ENCODE data around the gene HCN3. TPM values are rescaled to one million over a fixed set of nuclear protein-coding genes. Genes with fewer than 3 reads are reported as not detected.
A peak's percentile ranks its signal among the peaks of the same experiment; 100 is the strongest.

The HCN3 gene
- total and polyA plus RNA-seq, 2 donors (not counting 3 experiments of a cell fraction or from before 2014, with no cell fraction given): 3.3 to 4.1 TPM

DNA sequence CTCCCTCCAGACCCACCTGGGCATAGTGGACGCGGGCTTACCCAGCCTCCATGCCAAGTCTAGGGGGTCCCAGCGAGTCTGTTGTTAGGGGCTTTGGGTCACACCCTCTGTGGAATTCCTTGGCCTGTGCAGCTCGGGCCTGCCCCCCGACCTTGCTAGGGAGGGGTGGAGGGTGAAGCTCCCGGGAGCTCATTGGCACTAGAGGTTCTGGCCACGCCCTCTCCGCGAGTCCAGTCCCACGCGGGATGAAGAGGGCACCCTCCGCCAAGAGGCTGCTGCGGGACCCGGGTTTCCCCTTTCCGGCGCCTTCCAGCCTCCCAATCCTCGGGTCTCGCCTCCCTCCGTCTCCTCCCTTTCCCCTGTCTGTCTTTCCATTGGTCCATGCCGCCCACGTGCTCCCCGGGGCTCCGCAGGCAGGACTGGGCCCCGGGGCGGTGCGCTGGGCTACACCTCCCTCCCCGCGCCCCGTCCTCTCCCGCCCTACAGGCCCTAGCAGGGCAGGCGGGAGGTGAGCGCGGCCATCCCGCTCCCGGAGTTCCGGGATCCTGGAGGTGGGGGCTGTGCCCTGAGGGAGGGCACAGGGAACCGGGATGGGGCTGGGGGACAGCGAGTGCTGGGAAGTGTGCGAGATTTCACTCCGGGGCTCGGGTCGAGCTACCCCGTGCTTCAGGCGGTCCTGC lies 46.9 kb downstream of the HCN3 start:
- Histone ChIP-seq H3K9ac (replicated peaks; ENCODE audit: extremely low read depth, insufficient read depth, low read length) (peak overlapping the region; percentile 10), H3K9me3 (replicated peaks; ENCODE audit: control insufficient read depth, insufficient read depth, low read length) (no peaks in the 10 kb centered on the region), H3K4me3 (replicated peaks in 1 of 3; ENCODE audit: insufficient read depth in 1 of 3, low read depth in 1 of 3, low read length in 3 of 3) (peak overlapping the region; percentile 61 to 76 (median 70)), H3K4me2 (ENCODE audit: insufficient read depth, low read length) (peak overlapping the region; percentile 88), H2AFZ (ENCODE audit: low read depth, low read length) (peak overlapping the region; percentile 61), H3K27me3 (ENCODE audit: control insufficient read depth in 2 of 2, insufficient read depth in 2 of 2, low read length in 2 of 2) (no peaks in the 10 kb centered on the region), H3K79me2 (ENCODE audit: control insufficient read depth, insufficient read depth, low read length) (no peaks in the 10 kb centered on the region), H3K36me3 (ENCODE audit: control insufficient read depth in 2 of 2, extremely low read depth in 1 of 2, insufficient read depth in 2 of 2, low read length in 2 of 2) (peaks cover 5 to 14% of the 10 kb centered on the region in 2 experiments), H4K20me1 (replicated peaks; ENCODE audit: control insufficient read depth, extremely low read depth, insufficient read depth, low read length) (no peaks in the 10 kb centered on the region), H3K9me1 (replicated peaks; ENCODE audit: control insufficient read depth, extremely low read depth, insufficient read depth, low read length) (no peaks in the 10 kb centered on the region), H3K27ac (ENCODE audit: insufficient read depth, low read depth, low read length) (peak overlapping the region; percentile 40), H3K4me1 (ENCODE audit: control insufficient read depth, extremely low read depth, insufficient read depth, low read length) (peaks cover 41% of the 10 kb centered on the region)
- intact Hi-C loops (cut with micrococcal nuclease): loop anchor here (1.0 to 5.0 kb wide), 4 partner anchors 116 to 323 kb away; partner anchors contain the start of genes ASH1L and MTX1
- TF ChIP-seq POLR2AphosphoS5 (IDR thresholded peaks at IDR 0.05; ENCODE audit: insufficient read depth, low read depth, low read length) (peak; percentile 59), GATA2 (IDR thresholded peaks at IDR 0.05; ENCODE audit: insufficient read depth, insufficient read length, low read depth, low read length) (no peak), EZH2 (IDR thresholded peaks at IDR 0.05; ENCODE audit: borderline replicate concordance, low read depth, low read length, severe bottlenecking) (no peak), JUN (IDR thresholded peaks at IDR 0.05; ENCODE audit: borderline replicate concordance, insufficient read depth, insufficient read length, low read depth) (no peak), POLR2A (IDR thresholded peaks at IDR 0.05; ENCODE audit: low read depth, low read length) (peak; percentile 56), MYC (IDR thresholded peaks at IDR 0.05; ENCODE audit: low read depth, low read length) (no peak), FOS (IDR thresholded peaks at IDR 0.05; ENCODE audit: borderline replicate concordance, insufficient read depth, low read length) (no peak)
- TF ChIP-seq, protein P1, sequence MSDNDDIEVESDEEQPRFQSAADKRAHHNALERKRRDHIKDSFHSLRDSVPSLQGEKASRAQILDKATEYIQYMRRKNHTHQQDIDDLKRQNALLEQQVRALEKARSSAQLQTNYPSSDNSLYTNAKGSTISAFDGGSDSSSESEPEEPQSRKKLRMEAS (IDR thresholded peaks at IDR 0.05; ENCODE audit: insufficient read depth, insufficient read length): peak; percentile 96
- TF ChIP-seq, protein P2, sequence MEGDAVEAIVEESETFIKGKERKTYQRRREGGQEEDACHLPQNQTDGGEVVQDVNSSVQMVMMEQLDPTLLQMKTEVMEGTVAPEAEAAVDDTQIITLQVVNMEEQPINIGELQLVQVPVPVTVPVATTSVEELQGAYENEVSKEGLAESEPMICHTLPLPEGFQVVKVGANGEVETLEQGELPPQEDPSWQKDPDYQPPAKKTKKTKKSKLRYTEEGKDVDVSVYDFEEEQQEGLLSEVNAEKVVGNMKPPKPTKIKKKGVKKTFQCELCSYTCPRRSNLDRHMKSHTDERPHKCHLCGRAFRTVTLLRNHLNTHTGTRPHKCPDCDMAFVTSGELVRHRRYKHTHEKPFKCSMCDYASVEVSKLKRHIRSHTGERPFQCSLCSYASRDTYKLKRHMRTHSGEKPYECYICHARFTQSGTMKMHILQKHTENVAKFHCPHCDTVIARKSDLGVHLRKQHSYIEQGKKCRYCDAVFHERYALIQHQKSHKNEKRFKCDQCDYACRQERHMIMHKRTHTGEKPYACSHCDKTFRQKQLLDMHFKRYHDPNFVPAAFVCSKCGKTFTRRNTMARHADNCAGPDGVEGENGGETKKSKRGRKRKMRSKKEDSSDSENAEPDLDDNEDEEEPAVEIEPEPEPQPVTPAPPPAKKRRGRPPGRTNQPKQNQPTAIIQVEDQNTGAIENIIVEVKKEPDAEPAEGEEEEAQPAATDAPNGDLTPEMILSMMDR (IDR thresholded peaks at IDR 0.05; ENCODE audit: extremely low read depth in 1 of 2, insufficient read depth in 1 of 2, low read depth in 1 of 2, low read length in 2 of 2): no peak
- CTCF ChIA-PET: interaction anchor here (0.5 to 7.2 kb wide), 14 partner anchors 10 to 180 kb away, joined by 3 to 115 read pairs (median 6); partner anchors contain the start of genes CLK2, FDPS, KRTCAP2 and THBS3
- DNase-seq (ENCODE audit: low read depth, low spot score) (peak; percentile 95), FAIRE-seq (peak; percentile 97)
- BruUV-seq (replicated peaks): no TSS peak
- dilution Hi-C loops (cut with MboI; ENCODE audit: extremely low pct_ligation_motif_present, low sequenced_read_pairs): no loop called here
- POLR2A ChIA-PET: interaction anchor here (0.6 to 2.6 kb wide), 4 partner anchors 16 to 239 kb away, joined by 4 to 12 read pairs (median 4); partner anchors contain the start of genes ASH1L, CLK2 and FDPS
